GM12864 (cell line): ENCODE measurements around the gene C1QTNF6.

Source experiments
- DNase-seq: peaks from one replicate; pipeline ENCODE4 v3.0.0-alpha.2; 2011; ENCODE audit warnings: low read depth
- H3K4me3 ChIP-seq: 2 replicates; pipeline ENCODE4 v1.5.1; 2011; ENCODE audit warnings: mild to moderate bottlenecking, low read depth, low read length, control low read depth
- CTCF ChIP-seq: IDR thresholded peaks from 2 replicates; pipeline ENCODE4 v1.5.1; 2011; ENCODE audit warnings: low read depth, mild to moderate bottlenecking, moderate library complexity, low read length, control low read depth, inconsistent platforms; ENCODE audit errors: missing control alignments

Gene C1QTNF6

DNA sequence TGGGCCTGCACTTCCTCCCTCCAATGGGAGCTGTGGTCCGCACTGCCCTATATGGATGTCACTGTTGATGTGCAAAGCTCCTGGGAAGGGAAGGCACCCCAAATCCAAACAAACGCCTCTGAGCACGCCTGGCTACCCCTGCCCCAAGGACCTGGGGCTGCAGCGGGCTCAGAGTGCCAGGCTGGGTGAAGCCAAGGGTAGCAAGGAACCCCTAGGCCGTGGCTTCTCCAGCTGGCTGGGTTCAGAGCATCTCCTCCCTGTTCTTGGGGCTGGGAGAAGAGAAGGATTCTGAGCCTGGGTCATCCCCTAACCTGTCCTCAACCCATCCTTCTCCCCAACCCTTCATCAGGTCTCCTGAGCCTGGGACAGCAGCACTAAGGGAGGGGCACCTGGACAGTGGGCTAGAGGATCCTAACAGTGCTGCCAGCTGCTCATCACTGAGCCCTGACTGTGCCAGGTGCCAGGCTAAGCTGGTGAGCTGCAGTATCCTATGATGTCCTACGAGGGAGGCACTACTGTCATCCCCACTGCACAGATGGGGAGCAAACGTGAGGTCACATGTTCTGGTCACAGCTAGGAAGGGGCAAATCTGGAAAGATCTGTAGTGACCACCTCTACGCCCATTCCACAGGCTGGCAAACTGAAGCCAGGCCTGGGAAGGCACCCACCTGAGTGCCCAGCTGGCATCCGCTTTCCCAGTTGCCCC is 21.2 kb upstream of the C1QTNF6 start:
- TF ChIP-seq CTCF: no peak
- no peak overlapping the region for H3K4me3 ChIP-seq
- no peak for DNase-seq

- no peak for DNase-seq
- no peak for TF ChIP-seq CTCF
- H3K4me3 ChIP-seq: no peak overlapping the region
These were observed 20.5 kb upstream of the C1QTNF6 start for GRCh38 chr22:37208401-37209139.

GRCh38 chr22:37207981-37208380 is 19.9 kb upstream of the C1QTNF6 start:
- H3K4me3 ChIP-seq: no peak overlapping the region
- no peak for DNase-seq
- TF ChIP-seq CTCF: no peak

GRCh38 chr22:37206841-37207821 is 19.1 kb upstream of the C1QTNF6 start:
- TF ChIP-seq CTCF: no peak
- no peak overlapping the region for H3K4me3 ChIP-seq
- no peak for DNase-seq

DNA sequence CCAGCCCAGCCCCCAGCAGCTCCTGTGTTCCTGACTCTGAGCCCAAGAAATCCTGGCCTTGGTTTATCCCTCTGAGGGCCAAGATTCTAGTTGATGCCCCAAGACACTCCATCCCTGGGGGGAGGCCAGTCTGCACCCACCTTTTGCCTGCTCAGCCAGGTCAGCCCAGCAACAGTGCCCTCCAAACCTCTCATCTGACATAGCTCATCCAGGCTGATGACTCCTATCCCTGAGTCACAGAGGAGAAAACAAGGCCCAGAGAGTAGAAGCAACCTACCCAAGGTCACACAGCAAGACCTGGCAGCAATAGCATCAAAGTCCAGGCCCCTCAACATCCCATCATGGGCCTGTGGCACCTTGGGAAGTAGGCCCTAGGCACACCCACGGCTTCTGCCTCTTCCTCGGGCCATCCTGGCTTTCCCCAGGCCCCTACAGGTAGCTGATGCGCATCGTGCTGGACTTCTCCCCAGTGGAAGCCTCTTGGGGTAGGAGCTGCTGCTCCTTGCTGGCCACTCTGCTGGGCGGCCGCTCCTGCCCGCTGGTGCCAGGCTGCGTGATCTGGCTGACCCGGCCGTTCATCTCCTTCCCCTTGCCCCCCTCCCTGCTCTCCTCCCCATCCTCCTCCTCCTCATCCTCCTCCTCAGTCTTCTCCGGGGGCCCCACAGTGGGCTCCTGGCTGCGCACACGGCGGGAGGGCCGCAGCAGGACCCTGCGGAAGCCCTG is 18.2 kb upstream of the C1QTNF6 start:
- no peak for DNase-seq
- TF ChIP-seq CTCF: no peak

GRCh38 chr22:37205046-37205445 is 17.0 kb upstream of the C1QTNF6 start:
- no peak for TF ChIP-seq CTCF
- no peak overlapping the region for H3K4me3 ChIP-seq
- DNase-seq: no peak

More for the DNA sequence above, 18.2 kb upstream of the C1QTNF6 start:
- no peak overlapping the region for H3K4me3 ChIP-seq
